T-helper 1 cell treated with Interleukin-12 subunit alpha and Interleukin-12 subunit beta and Interleukin-4 antibody, amounts not matched to agents 30 μg/mL and 1 μg/mL, for 36 hours (primary cell): Measurements from ENCODE around the gene PRKAA1.
"Not testable (repeated sequence)": the region's sequence is repeated elsewhere in the genome, so short reads cannot be mapped to it uniquely, and the experiment has no call there.

Source experiments
- H3K27ac Mint-ChIP-seq: one replicate; pipeline ENCODE4 v1.8.0; 2021; ENCODE audit warnings: mild to moderate bottlenecking, mixed read lengths
- H3K27me3 Mint-ChIP-seq: one replicate; pipeline ENCODE4 v1.8.0; 2021; ENCODE audit warnings: low read depth, mixed read lengths
- H3K36me3 Mint-ChIP-seq: one replicate; pipeline ENCODE4 v1.8.0; 2021; ENCODE audit warnings: low read depth, mixed read lengths
- H3K4me1 Mint-ChIP-seq: one replicate; pipeline ENCODE4 v1.8.0; 2021; ENCODE audit warnings: low read depth, mixed read lengths
- H3K4me3 Mint-ChIP-seq: one replicate; pipeline ENCODE4 v1.8.0; 2021; ENCODE audit warnings: mild to moderate bottlenecking, moderate library complexity, mixed read lengths
- H3K9me3 Mint-ChIP-seq: one replicate; pipeline ENCODE4 v1.8.0; 2021; ENCODE audit warnings: mixed read lengths

PRKAA1 gene

DNA sequence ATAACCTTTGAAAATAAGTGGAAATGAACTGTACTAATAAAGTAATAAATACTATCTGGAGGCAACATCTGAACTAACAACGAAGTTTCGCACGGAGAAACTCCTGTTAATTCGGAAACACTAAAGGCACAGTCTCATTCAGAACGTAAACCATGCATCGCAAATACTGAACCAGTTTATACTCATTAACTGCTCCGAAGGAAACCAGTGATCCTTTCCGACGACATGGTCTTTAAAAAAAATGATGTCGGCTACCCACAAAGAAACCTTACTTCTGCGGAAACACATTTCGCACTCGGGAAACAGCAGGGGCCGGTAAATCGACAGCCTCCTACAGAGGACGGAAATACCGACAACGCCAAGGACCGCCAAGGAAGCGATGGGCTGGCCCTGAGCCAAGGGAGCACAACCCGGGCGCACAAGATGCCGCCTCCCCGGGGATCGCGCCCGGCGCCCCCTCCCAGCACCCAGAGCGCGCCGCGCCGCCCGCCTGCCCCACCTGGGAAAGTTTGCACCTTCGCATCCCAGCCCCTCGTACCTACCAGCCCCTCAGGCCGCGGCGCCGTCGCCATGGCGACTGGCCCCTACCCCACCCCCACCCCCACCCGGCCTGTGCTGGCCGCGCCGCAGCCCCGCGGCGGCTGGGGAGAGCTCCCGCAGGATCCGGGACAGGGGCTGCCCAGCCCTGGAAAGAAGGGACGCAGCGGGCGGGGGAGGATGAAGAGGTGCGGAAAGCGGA is 732 bp downstream of the PRKAA1 start:
- H3K4me3 Mint-ChIP-seq, result peak overlapping the region; percentile 87
- peaks cover 33% of the 10 kb centered on the region for H3K4me1 Mint-ChIP-seq
- peaks cover 14% of the 10 kb centered on the region for H3K27me3 Mint-ChIP-seq
- H3K27ac Mint-ChIP-seq, result peak overlapping the region; percentile 84
- no peaks in the 10 kb centered on the region for H3K9me3 Mint-ChIP-seq
- peaks cover 15% of the 10 kb centered on the region for H3K36me3 Mint-ChIP-seq

DNA sequence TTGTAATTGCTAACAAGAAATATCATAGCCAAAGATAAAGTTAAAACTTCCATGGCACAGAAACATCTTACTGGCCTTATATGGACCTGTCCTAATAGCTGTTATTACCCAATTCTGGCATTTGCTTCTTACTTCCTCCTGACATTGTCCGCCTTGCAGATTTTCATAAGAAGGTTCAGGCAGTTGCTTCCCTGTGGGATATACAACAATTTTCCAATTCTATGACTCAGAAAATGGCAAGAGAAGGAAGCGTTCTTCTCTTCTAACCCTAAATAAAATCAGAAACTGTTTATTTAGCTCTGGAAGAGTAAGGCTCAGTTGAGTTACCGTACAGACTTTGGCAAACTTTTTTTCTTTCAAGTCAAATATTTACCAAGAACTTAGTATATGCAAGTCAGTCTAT is 1.7 kb downstream of the PRKAA1 start:
- Mint-ChIP-seq H3K9me3 (no peaks in the 10 kb centered on the region), H3K4me1 (peaks cover 33% of the 10 kb centered on the region), H3K27ac (peak overlapping the region; percentile 55)

DNA sequence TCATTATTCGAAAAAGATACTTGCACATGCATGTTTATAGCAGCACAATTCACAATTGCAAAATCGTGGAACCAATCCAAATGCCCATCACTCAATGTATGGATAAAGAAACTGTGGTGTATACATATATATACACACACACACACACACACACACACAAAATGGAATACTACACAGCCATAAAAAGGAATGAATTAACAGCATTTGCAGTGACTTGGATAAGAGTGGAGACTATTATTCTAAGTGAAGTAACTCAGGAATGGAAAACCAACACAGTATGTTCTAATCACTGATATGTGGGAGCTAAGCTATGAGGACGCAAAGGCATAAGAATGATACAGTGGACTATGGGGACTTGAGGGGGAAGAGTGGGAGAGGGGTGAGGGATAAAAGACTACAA is 3.3 kb downstream of the PRKAA1 start:
- H3K4me3 Mint-ChIP-seq, result not testable (repeated sequence)

More for the DNA sequence above, 1.7 kb downstream of the PRKAA1 start:
- peak overlapping the region; percentile 87 for H3K4me3 Mint-ChIP-seq
- peaks cover 10% of the 10 kb centered on the region for H3K27me3 Mint-ChIP-seq
- H3K36me3 Mint-ChIP-seq, result peaks cover 15% of the 10 kb centered on the region

DNA sequence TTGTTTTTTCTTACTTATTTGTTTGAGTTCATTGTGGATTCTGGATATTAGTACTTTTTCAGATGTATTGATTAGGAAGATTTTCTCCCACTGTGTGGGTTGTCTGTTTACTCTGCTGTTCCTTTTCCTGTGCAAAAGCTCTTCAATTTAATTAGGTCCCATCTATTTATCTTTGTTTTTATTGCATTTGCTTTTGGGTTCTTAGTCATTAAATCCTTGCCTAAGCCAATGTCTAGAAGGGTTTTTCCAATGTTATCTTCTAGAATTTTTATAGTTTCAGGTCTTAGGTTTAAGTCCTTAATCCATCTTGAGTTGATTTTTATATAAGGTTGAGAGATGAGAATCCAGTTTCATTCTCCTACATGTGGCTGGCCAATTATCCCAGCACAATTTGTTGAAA is 3.8 kb downstream of the PRKAA1 start:
- not testable (repeated sequence) for H3K27me3 Mint-ChIP-seq, H3K9me3 Mint-ChIP-seq, H3K27ac Mint-ChIP-seq, H3K4me3 Mint-ChIP-seq
- Mint-ChIP-seq H3K4me1 (peaks cover 38% of the 10 kb centered on the region), H3K36me3 (peaks cover 19% of the 10 kb centered on the region)

More for the DNA sequence above, 3.3 kb downstream of the PRKAA1 start:
- Mint-ChIP-seq H3K36me3 (peaks cover 18% of the 10 kb centered on the region), H3K4me1 (peaks cover 41% of the 10 kb centered on the region), H3K27me3 (peaks cover 10% of the 10 kb centered on the region)
- not testable (repeated sequence) for H3K9me3 Mint-ChIP-seq, H3K27ac Mint-ChIP-seq

DNA sequence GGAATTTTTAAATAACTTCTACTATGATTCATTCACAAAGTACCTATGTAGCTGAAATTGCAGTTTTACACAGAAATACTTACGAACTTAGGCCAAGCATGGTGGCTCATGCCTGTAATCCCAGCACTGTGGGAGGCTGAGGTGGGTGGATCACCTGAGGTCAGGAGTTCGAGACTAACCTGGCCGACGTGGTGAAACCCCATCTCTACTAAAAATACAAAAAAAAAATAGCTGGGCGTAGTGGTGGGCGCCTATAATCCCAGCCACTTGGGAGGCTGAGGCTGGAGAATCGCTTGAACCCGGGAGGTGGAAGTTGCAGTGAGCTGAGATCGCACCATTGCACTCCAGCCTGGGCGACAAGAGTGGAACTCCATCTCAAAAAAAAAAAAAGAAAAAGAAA is 5.5 kb downstream of the PRKAA1 start:
- peaks cover 34% of the 10 kb centered on the region for H3K36me3 Mint-ChIP-seq
- peaks cover 39% of the 10 kb centered on the region for H3K4me1 Mint-ChIP-seq
- H3K27ac Mint-ChIP-seq, H3K9me3 Mint-ChIP-seq, H3K4me3 Mint-ChIP-seq, H3K27me3 Mint-ChIP-seq: not testable (repeated sequence)

DNA sequence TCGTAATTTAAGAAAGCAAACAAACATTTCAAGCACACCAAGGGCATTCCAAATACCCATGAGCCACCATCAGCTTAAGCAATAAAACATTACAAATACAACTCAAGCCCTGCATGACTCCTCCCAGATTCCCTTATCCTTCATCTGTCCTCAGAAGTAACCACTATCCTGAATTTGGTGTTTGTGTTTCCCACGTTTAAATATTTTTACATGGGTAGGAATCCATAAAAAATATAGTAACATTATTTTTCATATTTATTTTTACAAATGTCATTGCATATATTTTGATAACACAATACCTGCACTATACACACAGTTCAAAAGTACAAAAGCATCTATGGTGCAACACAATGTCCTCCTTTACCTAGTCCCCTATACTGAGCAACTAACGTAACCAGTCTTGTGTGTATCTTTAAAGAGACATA is 6.4 kb downstream of the PRKAA1 start:
- peaks cover 9% of the 10 kb centered on the region for H3K9me3 Mint-ChIP-seq
- peaks cover 35% of the 10 kb centered on the region for H3K36me3 Mint-ChIP-seq
- H3K4me3 Mint-ChIP-seq, result no peak overlapping the region
- no peak overlapping the region for H3K27ac Mint-ChIP-seq
- H3K4me1 Mint-ChIP-seq, result peaks cover 34% of the 10 kb centered on the region
- no peaks in the 10 kb centered on the region for H3K27me3 Mint-ChIP-seq

- H3K9me3 Mint-ChIP-seq, result peaks cover 9% of the 10 kb centered on the region
- no peak overlapping the region for H3K4me3 Mint-ChIP-seq
- H3K27ac Mint-ChIP-seq, result no peak overlapping the region
- H3K4me1 Mint-ChIP-seq, result peaks cover 30% of the 10 kb centered on the region
- peaks cover 39% of the 10 kb centered on the region for H3K36me3 Mint-ChIP-seq
- H3K27me3 Mint-ChIP-seq, result no peaks in the 10 kb centered on the region
Observed at GRCh38 chr5:40790947-40791593, 7.1 kb downstream of the PRKAA1 start.

DNA sequence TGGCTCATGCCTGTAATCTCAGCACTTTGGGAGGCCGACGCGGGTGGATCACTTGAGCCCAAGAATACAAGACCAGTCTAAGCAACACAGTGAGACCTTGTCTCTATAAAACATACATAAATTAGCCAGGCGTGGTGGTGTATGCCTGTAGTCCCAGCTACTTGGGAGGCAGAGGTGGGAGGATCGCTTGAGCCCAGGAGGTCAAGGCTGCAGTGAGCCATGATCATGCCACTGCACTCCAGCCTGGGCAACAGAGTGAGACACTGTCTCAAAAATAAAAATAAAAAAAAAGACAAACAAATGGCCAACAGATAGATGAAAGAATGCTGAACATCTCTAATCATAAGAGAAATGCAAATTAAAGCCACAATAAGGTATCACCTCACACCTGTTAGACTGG is 9.2 kb downstream of the PRKAA1 start:
- not testable (repeated sequence) for H3K27ac Mint-ChIP-seq, H3K9me3 Mint-ChIP-seq, H3K27me3 Mint-ChIP-seq, H3K4me3 Mint-ChIP-seq
- Mint-ChIP-seq H3K36me3 (peaks cover 30% of the 10 kb centered on the region), H3K4me1 (peaks cover 24% of the 10 kb centered on the region)

GRCh38 chr5:40787986-40788385 is 10.2 kb downstream of the PRKAA1 start:
- Mint-ChIP-seq H3K4me1 (peaks cover 24% of the 10 kb centered on the region), H3K27ac (peak overlapping the region; percentile 4), H3K9me3 (peaks cover 9% of the 10 kb centered on the region), H3K27me3 (no peaks in the 10 kb centered on the region), H3K36me3 (peaks cover 28% of the 10 kb centered on the region), H3K4me3 (no peak overlapping the region)

DNA sequence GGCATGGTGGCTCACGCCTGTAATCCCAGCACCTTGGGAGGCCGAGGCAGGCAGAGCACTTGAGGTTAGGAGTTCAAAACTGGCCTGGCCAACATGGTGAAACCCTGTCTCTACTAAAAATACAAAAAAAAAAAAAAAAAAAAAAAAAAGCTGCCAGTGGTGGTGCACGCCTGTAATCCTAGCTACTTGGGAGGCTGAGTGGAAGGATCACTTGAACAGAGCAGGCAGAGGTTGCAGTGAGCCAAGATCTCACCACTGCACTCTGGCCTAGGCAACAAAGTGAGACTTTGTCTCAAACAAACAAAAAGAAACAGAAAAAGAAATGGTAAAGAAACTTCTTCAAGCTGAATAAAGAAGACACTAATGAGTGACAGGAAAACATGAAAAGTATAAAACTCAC is 11.5 kb downstream of the PRKAA1 start:
- peaks cover 32% of the 10 kb centered on the region for H3K4me1 Mint-ChIP-seq
- not testable (repeated sequence) for H3K9me3 Mint-ChIP-seq

GRCh38 chr5:40784916-40785315 is 13.3 kb downstream of the PRKAA1 start:
- no peak overlapping the region for H3K4me3 Mint-ChIP-seq
- H3K27ac Mint-ChIP-seq, result no peak overlapping the region
- peaks cover 26% of the 10 kb centered on the region for H3K36me3 Mint-ChIP-seq
- H3K27me3 Mint-ChIP-seq, result no peaks in the 10 kb centered on the region
- H3K4me1 Mint-ChIP-seq, result peaks cover 30% of the 10 kb centered on the region
- peaks cover 9% of the 10 kb centered on the region for H3K9me3 Mint-ChIP-seq

More for the DNA sequence above, 11.5 kb downstream of the PRKAA1 start:
- H3K27me3 Mint-ChIP-seq, H3K4me3 Mint-ChIP-seq, H3K27ac Mint-ChIP-seq: not testable (repeated sequence)
- H3K36me3 Mint-ChIP-seq, result peaks cover 28% of the 10 kb centered on the region

DNA sequence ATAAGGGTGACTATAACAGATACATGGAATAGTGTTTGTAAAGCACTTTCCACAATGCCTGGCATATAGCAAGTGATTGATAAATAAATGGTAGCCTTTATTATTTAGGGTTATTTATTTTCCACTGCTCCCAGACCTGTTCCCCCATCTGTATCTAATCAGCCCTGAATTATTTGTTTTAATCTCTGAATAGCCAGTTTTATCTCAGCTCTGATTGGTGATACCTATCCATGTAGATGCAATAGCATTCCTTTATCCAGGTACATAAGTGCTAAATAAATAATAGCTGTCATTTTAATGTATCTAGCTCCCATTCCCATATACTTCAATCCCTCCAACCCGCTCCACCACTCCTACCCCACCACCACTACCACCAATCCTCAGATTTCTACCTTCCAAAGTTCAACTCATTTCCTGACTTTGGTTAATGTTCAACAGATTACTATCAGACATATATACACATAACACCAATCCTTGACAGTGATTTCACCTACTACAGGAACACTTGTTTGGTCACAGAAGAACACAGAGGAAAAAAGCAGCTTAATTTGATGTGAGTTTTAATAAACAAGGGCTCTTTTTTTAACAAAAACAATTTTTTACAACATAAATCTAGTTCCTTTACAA is 14.0 kb downstream of the PRKAA1 start:
- H3K36me3 Mint-ChIP-seq, result peaks cover 24% of the 10 kb centered on the region
- peaks cover 33% of the 10 kb centered on the region for H3K4me1 Mint-ChIP-seq
- H3K9me3 Mint-ChIP-seq, result peaks cover 9% of the 10 kb centered on the region
- H3K27me3 Mint-ChIP-seq, result no peaks in the 10 kb centered on the region
- H3K27ac Mint-ChIP-seq, result no peak overlapping the region
- no peak overlapping the region for H3K4me3 Mint-ChIP-seq

GRCh38 chr5:40781843-40782409 is 16.2 kb downstream of the PRKAA1 start:
- H3K27ac Mint-ChIP-seq, result no peak overlapping the region
- H3K4me3 Mint-ChIP-seq, result no peak overlapping the region
- no peaks in the 10 kb centered on the region for H3K27me3 Mint-ChIP-seq
- H3K9me3 Mint-ChIP-seq, result no peaks in the 10 kb centered on the region
- peaks cover 27% of the 10 kb centered on the region for H3K4me1 Mint-ChIP-seq
- H3K36me3 Mint-ChIP-seq, result peaks cover 9% of the 10 kb centered on the region

DNA sequence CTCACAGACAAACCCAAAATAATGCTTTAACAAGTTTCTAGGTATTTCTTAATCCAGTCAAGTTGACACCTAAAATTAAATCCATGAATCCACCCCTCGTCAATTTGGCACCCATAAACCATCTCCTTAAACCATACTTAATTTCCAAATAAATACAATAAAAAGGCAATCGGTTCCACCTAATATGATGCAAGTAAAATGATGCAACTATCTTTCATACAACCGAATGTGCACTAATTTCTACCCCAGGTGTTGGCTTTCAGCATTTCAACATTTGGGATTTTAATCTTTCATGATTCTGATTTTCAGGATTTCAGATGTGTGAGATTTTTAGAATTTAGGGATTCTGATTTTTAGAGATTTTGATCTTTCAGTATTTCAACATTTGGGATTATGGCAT is 17.3 kb downstream of the PRKAA1 start:
- H3K4me1 Mint-ChIP-seq, result peaks cover 32% of the 10 kb centered on the region
- H3K4me3 Mint-ChIP-seq, result no peak overlapping the region
- no peak overlapping the region for H3K27ac Mint-ChIP-seq
- H3K36me3 Mint-ChIP-seq, result peaks cover 12% of the 10 kb centered on the region
- no peaks in the 10 kb centered on the region for H3K27me3 Mint-ChIP-seq
- no peaks in the 10 kb centered on the region for H3K9me3 Mint-ChIP-seq

- peaks cover 30% of the 10 kb centered on the region for H3K4me1 Mint-ChIP-seq
- H3K27ac Mint-ChIP-seq, result no peak overlapping the region
Observed at GRCh38 chr5:40780199-40780598, 18.0 kb downstream of the PRKAA1 start.

More at GRCh38 chr5:40780199-40780598, 18.0 kb downstream of the PRKAA1 start:
- peaks cover 13% of the 10 kb centered on the region for H3K36me3 Mint-ChIP-seq
- H3K27me3 Mint-ChIP-seq, result no peaks in the 10 kb centered on the region
- H3K9me3 Mint-ChIP-seq, result no peaks in the 10 kb centered on the region
- no peak overlapping the region for H3K4me3 Mint-ChIP-seq
